NCI-H2107 treated with DMSO at 0.1 percent for 48 hours (cell line): ENCODE measurements around the gene ASTN2.
"Not testable (repeated sequence)": the region's sequence is repeated elsewhere in the genome, so short reads cannot be mapped to it uniquely, and the experiment has no call there.

Experiments used
- DNase-seq: peaks from one replicate; lab custom pipeline; 2025; ENCODE audit not compliant: unreplicated experiment; lab: John Stamatoyannopoulos, UW

ASTN2 gene

DNA sequence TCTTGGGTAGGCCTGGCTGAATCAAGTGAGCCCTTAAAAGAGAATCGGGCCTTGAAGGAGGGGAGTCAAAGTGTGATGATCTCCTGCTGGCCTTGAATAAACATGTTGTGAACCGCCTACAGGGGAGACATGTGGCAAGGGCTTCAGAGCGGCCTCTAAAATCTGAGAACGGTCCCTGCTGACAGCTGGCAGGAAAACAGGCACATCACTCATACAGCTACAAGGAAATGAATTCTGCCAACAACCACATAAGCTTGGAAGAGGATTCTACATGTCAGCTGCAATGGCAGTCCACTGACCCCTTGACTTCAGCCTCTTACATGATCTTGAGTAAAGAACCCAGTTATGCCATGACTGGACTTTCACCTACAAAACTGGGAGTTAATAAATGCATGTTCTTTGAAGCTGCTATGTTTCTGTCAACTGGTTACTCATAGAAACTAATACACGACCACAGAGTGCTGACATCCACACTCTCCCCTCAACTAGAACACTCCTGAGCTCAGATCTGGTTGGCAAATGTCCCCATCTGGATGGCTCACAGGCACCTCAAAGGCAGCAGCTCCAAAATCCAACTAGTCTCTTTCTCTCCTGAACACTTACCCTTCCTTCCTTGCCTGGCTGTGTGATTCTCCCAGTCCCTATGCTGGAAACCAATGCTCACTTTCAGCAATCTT, 333.1 kb downstream of the ASTN2 start:
- DNase-seq: no peak

DNA sequence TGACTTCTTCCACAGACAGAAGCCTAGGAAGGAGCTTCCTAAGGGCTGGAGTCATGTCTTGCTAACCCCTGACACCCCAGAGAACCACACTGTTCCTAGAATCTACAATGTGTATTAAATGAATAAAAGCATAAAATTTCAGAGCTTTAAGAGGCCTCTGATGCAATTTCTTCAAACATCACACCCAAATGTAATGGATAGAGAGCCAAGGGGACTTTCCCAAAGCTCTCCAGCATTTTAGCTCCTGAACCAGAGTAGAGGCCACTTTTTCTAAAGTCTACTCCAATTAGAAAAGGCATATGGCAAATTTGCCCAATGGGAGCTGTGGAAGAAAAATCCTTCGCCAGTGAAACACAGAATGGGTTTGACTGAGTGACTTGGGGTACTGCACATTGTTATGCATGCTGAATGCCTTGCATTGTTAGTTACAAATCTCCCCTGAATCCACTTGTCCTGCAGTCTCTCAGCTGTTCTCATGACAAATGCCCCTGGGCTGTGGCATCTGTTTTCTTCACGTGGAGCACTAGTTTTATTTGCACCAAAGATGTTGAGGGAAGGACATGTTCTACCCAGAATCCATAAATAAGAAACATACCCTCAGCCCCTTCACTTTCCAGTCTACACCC, 334.0 kb downstream of the ASTN2 start:
- no peak for DNase-seq

DNA sequence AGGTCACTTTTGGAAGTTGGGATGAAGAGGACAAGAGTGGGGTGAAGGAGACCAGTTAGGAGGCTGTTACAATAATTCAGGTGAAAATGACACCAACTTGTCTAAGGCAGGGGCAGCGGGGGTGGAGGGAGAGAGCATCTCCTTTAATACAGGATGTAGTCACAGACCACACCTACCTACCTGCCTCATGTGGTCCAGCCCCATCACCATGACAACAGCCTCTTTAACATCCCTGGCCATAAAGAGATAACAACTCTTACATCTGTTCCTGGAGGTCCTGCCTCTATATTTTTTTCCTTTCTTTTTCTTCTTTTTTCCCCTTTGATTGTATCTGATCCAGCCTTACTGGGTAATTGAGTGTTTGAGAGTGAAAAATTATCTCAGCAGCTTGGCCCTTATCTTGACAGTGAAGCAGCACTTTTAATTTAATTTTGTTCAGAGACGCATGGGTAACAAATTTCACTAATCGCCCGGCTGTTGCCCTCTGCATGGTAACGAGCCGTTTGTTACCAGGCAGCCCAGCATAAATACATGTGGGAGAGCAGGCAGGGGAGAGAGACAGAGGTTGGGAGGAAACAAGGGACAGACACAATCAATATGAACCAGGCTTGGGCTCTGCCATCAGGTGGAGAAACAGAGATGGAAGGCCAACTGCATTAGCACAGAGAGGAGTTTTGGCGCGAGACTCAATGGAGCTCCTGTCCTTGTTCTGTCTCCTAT, 338.1 kb downstream of the ASTN2 start:
- DNase-seq: no peak

GRCh38 chr9:117075636-117076035, 339.2 kb downstream of the ASTN2 start:
- DNase-seq: no peak

GRCh38 chr9:117074784-117075520, 339.9 kb downstream of the ASTN2 start:
- no peak for DNase-seq

- no peak for DNase-seq
Measured at GRCh38 chr9:117074342-117074662, 340.6 kb downstream of the ASTN2 start.

DNA sequence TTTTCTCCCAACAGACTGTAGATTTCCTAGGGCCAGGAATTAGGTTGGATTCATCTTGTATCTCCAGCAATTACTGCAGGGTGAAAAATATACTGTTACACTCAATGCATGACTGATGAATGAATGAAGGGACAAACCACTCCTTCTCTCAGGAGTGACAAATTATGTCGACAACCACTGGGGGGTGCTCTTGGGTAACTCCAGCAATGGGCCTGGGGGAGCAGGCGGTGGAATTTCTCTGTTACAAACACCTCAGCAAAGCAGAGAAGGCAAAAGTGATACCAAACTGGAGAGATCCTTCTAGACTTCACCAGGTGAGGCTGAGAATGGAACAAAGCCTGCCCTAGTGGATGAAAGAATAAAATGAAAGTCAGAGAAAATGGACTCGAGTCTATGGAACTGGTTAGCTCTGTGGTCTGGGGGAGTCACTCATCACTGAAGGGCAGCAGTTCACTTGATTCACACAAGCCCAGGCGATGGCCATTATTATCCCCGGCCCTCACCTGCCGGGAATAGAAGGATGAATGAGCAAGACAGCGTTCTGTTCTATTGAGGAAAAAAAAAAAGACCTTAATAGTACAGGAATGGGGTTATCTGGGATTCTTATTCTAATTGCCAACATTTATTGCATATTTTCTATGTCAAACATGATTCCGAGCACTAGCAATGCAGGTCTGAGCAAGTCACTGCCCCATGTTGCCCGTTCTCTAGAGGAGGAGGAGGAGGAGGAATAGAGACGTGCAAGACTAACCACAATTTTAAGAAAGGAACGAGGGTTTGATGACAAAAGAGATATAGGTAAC, 341.1 kb downstream of the ASTN2 start:
- DNase-seq: peak; percentile 28

- no peak for DNase-seq
Measured at GRCh38 chr9:117073071-117073470, 341.8 kb downstream of the ASTN2 start.

- no peak for DNase-seq
Measured at GRCh38 chr9:117072216-117072615, 342.6 kb downstream of the ASTN2 start.

GRCh38 chr9:117071673-117072207, 343.1 kb downstream of the ASTN2 start:
- not testable (repeated sequence) for DNase-seq

DNA sequence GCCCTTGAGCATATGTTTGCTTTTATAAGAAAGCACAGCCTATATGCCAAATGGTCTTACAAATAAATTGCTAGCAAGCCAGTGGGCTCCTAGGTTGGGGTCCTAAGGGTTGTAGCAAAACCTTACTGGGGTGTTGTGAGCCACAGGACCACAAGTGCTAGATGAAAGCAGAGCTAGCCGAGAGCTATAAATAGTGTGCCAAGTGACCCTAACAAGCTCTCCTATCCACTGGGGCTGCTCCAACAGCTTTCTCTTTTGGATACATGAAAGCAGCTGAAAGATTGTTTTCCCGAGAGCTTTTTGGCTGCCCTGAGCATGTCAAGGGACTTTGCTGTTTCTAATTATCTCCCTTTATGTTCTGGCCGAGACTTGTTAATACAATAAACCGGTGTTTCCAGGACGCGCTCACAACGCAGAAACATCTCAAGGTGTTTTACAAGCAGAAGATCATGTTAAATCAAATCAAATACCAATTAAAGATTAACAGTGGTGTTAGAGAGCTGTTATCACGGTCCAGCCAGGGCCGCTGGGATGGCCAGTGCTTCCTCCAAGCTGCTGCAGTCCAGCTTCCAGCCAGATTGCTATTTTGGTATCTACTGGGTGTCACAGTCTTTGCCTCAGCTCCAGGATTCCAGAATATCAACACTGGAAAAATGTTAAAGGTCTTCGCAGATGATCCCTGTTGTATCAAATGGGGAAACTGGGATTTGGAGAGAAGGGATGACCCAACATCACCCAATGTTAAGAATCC, 351.0 kb downstream of the ASTN2 start:
- no peak for DNase-seq

DNA sequence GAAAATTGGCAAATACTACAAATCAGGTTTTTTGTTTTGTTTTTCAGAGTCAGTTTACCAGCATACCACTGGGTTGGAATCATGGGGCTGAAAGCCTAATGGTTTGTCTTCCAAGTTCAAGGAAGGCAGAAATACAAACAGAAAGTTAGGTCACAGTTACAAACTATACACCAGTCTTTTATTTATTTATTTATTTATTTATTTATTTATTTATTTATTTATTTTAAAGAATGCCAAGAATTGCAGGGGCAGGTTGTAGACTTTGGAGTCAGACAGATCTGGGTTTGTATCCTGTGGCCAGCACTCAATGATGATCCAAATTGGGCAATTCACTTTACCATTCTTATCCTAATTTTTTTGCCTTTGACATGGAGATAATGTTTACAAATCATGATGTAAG, 353.9 kb downstream of the ASTN2 start:
- no peak for DNase-seq

- DNase-seq: no peak
Measured at GRCh38 chr9:117050007-117050406, 364.9 kb downstream of the ASTN2 start.

GRCh38 chr9:117046666-117047327, 368.1 kb downstream of the ASTN2 start:
- DNase-seq: no peak

GRCh38 chr9:117044241-117044640, 370.6 kb downstream of the ASTN2 start:
- DNase-seq: no peak

DNA sequence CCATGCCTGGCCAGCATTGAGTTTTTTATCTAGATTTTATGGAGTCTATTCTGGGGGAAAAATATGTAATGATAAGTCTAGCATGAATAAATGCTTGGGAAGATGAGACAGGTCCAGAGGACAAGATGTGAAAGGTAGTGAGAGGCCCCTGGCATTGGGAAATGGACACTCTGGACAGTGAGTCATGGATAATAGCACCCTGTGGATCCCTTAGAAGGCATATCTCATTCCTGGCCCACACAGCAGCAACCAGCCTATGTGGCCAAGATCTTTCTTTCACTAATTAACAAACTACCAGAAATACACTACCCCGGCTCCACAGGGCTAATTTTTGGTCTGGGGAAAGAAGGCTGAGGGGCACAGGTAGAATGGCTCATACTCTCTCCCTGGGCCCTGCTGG, 371.7 kb downstream of the ASTN2 start:
- DNase-seq: no peak

GRCh38 chr9:117035546-117035945, 379.3 kb downstream of the ASTN2 start:
- DNase-seq: no peak

DNA sequence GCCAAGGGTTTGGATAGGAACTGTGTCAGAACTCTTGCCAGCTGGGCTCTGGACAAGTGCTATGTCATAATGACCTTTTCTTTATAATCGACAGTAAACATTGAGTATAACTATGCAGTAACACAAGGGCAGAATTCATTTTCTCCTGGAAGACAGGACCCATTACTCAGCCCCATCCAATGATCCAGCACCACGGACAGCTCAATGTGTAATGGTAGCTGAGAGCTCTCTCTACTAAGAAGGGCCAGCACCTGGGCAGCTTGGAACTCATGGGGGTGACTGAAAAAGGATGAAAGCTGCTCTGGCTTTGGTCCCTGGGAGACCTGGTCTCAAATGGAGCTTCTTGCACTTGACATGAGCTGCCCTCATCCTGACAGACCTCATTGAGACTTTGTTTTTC, 380.0 kb downstream of the ASTN2 start:
- no peak for DNase-seq

GRCh38 chr9:117030254-117030768, 384.5 kb downstream of the ASTN2 start:
- no peak for DNase-seq
